SHP77 treated with DMSO at 0.1 percent for 48 hours (cell line): ENCODE measurements around the gene BIN1.
A peak's percentile ranks its signal among the peaks of the same experiment; 100 is the strongest.
"Not testable (repeated sequence)": the region's sequence is repeated elsewhere in the genome, so short reads cannot be mapped to it uniquely, and the experiment has no call there.

ENCODE experiments used
- DNase-seq: peaks from one replicate; lab custom pipeline; 2025; lab: John Stamatoyannopoulos, UW

Gene BIN1

DNA sequence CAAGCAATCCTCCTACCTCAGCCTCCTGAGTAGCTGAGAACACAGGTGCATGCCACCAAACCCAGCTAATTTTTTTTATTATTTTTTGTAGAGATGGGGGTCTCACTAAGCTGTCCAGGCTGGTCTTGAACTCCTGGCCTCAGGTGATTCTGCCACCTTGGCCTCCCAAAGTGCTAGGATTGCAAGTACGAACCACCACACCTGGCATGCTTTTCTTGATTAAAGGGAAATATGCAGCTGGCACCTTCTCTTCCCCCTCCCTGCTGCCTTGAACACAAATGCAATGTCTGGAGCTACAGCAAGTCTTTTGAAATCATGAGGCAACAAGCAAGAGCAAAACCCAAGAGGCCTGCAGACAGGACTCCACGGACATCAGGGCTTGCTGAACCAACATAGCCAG lies 26.8 kb upstream of the BIN1 start:
- no peak for DNase-seq

- DNase-seq, result no peak
Measured at GRCh38 chr2:127130421-127130820, 23.5 kb upstream of the BIN1 start.

GRCh38 chr2:127129937-127130336 lies 23.0 kb upstream of the BIN1 start:
- no peak for DNase-seq

DNA sequence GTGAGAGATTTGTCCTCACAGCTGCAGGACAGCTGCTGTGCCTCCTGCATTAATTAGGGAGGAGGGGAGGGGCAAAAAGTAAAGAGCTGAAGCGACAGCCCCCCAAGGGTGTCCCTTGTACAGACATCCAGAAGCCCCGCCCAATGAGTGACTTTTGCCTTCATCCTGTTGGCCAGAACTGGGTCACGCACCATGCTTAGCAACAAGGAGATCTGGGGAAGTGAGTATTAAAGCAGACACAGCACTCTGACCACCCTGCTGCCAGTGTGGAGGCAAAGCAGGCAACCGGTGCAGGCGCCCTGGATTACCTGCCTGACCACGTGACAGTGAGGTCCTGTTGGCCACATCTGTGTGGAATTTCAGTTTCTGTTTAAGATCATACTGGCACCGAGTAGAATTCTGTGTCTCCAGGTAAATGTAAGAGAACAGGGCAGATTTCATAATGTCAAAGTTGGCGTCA lies 21.5 kb upstream of the BIN1 start:
- no peak for DNase-seq

- DNase-seq, result no peak
Measured at GRCh38 chr2:127125821-127126220, 18.9 kb upstream of the BIN1 start.

- DNase-seq, result no peak
Measured at GRCh38 chr2:127124426-127124825, 17.5 kb upstream of the BIN1 start.

DNA sequence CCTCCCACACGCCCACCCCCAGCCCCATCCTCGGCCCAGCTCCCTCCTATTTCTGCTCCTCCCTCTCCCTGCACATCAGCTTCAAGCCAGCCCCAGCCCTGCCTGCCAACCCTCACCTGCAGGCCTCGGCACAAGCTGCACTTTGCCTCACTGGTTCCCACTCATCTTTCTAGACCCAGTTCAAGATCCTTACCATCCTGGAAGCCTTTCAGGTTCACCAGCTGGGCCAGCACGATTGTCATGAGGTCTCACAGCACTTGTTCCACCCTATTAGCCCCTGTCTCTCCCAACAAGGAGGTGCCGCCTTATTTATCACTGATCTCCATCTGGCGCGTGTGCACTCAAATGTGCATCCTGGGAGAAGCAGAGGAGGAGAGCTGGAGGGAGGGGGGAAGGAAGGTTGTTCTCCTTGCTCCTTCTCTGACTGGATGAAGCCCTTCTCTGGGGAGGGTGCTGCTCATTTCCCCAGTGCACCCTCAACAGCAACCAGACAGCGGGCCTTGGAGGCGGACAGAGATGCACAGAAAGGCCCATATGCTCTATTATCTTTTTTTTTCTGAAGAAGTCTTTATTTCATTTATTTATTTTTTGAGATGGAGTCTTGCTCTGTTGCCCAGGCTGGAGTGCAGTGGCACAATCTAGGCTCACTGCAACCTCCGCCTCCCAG lies 15.5 kb upstream of the BIN1 start:
- no peak for DNase-seq

GRCh38 chr2:127121776-127122176 lies 14.8 kb upstream of the BIN1 start:
- DNase-seq, result no peak

DNA sequence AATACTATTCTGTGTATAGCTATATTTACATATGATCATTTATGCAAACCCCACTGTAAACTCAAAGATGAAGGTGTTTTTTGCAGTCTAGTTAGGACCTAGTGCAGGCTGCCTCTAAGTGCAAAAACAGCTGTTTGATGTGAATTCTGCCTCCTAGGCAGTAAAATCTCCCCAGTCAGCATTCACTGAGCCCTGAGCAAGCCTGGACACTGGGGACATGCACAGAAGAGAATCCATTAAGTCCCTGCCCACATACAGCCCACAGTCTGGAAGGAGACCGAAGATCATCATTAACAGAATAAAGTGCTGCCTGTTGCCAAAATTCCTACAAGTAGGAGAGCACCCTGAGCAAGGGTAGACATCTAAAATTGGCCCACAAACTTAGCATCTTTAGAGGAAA lies 14.4 kb upstream of the BIN1 start:
- no peak for DNase-seq

DNA sequence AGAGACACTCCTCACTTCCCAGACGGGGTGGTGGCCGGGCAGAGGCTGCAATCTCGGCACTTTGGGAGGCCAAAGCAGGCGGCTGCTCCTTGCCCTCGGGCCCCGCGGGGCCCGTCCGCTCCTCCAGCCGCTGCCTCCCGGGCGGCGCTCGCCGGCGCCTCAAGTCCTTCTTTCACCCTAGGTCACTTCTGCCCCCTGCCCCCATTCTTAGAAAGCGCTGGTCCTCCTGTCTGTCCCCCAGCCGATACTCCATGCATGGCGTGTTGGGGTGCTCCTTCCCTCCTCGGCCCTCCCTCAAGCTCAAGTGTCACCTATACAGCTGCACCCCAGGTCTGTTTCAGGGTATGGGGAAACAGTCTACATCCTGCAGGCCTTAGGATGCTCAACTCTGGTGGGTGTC lies 13.5 kb upstream of the BIN1 start:
- DNase-seq, result not testable (repeated sequence)

GRCh38 chr2:127118467-127118866 lies 11.5 kb upstream of the BIN1 start:
- DNase-seq, result no peak

GRCh38 chr2:127118038-127118437 lies 11.1 kb upstream of the BIN1 start:
- no peak for DNase-seq

DNA sequence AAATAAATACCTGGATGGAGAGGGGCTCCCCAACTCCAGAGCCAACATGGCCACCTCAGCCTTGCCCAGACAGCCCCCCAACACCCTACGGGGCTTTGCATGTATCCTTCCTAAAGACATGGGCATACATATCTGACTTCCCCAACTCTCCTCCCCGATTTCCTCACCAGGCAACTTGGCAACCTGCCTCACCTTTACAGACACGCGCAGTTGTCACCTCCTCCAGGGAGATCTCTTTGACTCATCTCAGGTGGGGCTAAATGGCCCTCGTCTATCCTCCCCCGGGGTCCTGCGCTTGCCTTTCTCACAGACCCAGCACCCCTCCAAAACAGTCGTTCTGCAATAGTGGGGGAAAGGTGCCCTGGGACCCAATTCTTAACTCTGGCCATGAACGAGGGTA lies 10.6 kb upstream of the BIN1 start:
- DNase-seq, result no peak

DNA sequence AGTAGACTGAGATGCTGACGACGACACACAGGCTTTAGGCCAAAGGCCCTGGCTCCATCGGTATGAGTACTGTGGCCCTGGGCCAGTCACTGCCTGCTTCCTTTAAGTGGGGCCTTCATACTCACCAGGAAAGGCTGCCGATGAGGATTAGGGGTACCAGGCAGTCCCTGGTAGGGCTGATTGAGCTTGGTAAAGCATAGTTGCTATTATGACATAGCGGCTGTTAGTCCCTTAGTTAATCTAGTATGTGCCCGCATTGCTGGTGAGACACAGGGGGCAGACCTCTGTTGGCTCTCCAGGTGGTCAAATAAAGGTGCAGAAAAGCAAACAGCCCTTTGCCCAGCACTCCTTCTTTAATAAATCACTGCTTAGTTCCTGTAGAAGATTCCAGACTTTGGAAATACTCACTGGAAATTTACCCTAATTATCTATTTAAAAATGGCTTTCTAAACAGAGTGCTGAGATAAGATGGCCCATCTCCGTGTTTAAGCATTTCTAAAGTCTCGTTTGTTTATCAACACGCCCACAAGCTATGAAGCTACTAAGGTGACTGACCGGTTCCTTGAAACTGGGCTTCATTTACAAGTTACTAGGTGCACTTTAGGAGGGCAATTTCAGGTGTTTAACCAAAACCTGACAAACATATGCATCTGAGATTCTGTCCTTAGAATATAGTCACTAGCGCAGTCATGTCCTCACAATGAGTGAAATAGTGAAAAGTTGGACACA lies 8.7 kb upstream of the BIN1 start:
- DNase-seq, result no peak

- no peak for DNase-seq
Measured at GRCh38 chr2:127110985-127111384, 4.0 kb upstream of the BIN1 start.

- no peak for DNase-seq
Measured at GRCh38 chr2:127108090-127108523, 1.2 kb upstream of the BIN1 start.

GRCh38 chr2:127107622-127107999 lies 657 bp upstream of the BIN1 start:
- peak; percentile 27 for DNase-seq

GRCh38 chr2:127106457-127106990 lies 430 bp downstream of the BIN1 start:
- DNase-seq, result no peak

- DNase-seq, result no peak
Measured at GRCh38 chr2:127105656-127106456, 1.1 kb downstream of the BIN1 start.

DNA sequence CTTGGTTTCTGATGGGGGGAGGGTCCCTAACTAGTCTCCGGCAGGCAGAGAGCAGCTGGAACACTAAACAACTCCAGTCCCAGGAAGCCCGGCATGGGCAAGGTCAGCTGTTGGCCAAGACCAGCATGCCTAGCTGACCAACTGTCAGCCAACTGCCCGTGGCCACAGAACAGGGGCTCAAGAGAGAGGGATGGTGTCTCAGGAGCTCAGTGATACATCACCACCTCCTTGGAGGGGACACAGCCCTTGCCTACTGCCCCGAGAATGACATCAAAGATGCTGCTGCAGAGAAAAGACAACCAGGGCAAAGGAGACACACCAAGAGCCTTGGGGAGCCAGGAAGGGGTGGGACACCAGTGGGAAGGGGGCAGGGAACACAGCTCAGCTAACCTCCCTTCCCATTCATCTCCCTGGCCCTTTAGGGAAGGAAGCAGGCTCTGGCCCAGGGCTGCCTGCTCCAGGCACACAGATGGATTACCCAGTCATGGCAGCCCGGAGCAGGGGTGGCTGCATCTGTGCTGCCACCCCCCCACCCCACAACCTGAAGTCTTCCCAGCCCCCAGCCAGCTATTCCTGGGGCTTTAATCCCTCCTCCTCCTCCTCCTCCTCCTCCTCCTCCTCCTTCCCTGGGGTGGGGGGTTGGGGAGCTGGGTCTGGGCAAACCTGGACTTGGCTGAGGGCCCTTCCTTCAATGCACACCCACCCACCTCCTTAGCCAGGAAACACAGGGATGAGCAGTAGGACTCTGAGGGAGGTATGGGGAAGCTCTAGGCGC lies 1.9 kb downstream of the BIN1 start:
- no peak for DNase-seq

- DNase-seq, result no peak
Measured at GRCh38 chr2:127104166-127104660, 2.7 kb downstream of the BIN1 start.
